Mesothelial cell of epicardium (in vitro differentiated cells): ENCODE data around the gene PEX12. TPM values are rescaled to one million over a fixed set of nuclear protein-coding genes. Genes with fewer than 3 reads are reported as not detected.
"Not testable (repeated sequence)": the region's sequence is repeated elsewhere in the genome, so short reads cannot be mapped to it uniquely, and the experiment has no call there.

Experiments used
- DNase-seq, 2 experiments: peaks; one replicate each; pipeline ENCODE4 v3.0.0; 2021; ENCODE audit warnings: low spot score in 2 of 2; ENCODE audit not compliant: unreplicated experiment in 2 of 2
- H3K27ac Mint-ChIP-seq: 2 replicates; pipeline ENCODE4 v1.8.0; 2021; ENCODE audit warnings: mixed read lengths
- H3K27me3 Mint-ChIP-seq: 2 replicates; pipeline ENCODE4 v1.8.0; 2021; ENCODE audit warnings: low read depth, mixed read lengths
- H3K36me3 Mint-ChIP-seq: 2 replicates; pipeline ENCODE4 v1.8.0; 2021; ENCODE audit warnings: mixed read lengths
- H3K4me1 Mint-ChIP-seq: 2 replicates; pipeline ENCODE4 v1.8.0; 2021; ENCODE audit warnings: mixed read lengths
- H3K4me3 Mint-ChIP-seq: 2 replicates; pipeline ENCODE4 v1.8.0; 2021; ENCODE audit warnings: mild to moderate bottlenecking, moderate library complexity, mixed read lengths
- H3K9me3 Mint-ChIP-seq: 2 replicates; pipeline ENCODE4 v1.8.0; 2021; ENCODE audit warnings: mixed read lengths
- total RNA-seq: library from RNA; stranded (reverse); gene quantifications from 3 replicates; pipeline ENCODE4 v1.2.1, GENCODE V29; 2021
- TF ChIP-seq, protein P1 (sequence below): fragments of 200-600 bp; sonication (generic); IDR thresholded peaks from one replicate; pipeline ENCODE4 v1.5.0; 2021; ENCODE audit warnings: antibody characterized with exemption; ENCODE audit not compliant: unreplicated experiment

PEX12 gene
- total RNA-seq, 1 donor from 2014 or later, result 5.0 TPM

DNA sequence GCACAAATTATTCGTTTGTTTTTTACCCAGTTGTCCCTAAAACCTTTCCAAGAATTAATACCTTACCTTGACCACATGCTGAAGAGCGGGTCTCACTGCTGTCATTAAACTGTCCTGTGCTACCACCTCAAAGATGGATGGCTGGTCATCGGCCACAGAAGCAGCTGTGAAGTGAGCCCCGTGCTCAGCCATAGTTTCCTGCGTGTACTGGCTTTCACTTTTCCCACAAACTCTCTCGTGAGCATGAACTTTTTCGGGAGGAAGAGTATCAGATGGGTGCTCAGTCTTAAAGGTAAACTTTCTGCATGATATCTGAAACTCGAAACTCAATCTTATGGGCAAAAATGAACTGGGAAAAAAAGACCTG lies 558 bp downstream of the PEX12 start:
- H3K4me1 Mint-ChIP-seq, result peaks cover 23% of the 10 kb centered on the region
- TF ChIP-seq, protein P1, sequence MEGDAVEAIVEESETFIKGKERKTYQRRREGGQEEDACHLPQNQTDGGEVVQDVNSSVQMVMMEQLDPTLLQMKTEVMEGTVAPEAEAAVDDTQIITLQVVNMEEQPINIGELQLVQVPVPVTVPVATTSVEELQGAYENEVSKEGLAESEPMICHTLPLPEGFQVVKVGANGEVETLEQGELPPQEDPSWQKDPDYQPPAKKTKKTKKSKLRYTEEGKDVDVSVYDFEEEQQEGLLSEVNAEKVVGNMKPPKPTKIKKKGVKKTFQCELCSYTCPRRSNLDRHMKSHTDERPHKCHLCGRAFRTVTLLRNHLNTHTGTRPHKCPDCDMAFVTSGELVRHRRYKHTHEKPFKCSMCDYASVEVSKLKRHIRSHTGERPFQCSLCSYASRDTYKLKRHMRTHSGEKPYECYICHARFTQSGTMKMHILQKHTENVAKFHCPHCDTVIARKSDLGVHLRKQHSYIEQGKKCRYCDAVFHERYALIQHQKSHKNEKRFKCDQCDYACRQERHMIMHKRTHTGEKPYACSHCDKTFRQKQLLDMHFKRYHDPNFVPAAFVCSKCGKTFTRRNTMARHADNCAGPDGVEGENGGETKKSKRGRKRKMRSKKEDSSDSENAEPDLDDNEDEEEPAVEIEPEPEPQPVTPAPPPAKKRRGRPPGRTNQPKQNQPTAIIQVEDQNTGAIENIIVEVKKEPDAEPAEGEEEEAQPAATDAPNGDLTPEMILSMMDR, result no peak
- peak overlapping the region; percentile 85 for H3K4me3 Mint-ChIP-seq
- no peaks in the 10 kb centered on the region for H3K9me3 Mint-ChIP-seq
- no peak for DNase-seq
- no peaks in the 10 kb centered on the region for H3K36me3 Mint-ChIP-seq
- peaks cover 4% of the 10 kb centered on the region for H3K27me3 Mint-ChIP-seq
- H3K27ac Mint-ChIP-seq, result peak overlapping the region; percentile 92

GRCh38 chr17:35575759-35576158 lies 2.6 kb downstream of the PEX12 start:
- Mint-ChIP-seq H3K27me3 (no peaks in the 10 kb centered on the region), H3K9me3 (no peaks in the 10 kb centered on the region), H3K4me1 (peaks cover 23% of the 10 kb centered on the region), H3K27ac (no peak overlapping the region), H3K36me3 (no peaks in the 10 kb centered on the region), H3K4me3 (no peak overlapping the region)
- no peak for DNase-seq
- TF ChIP-seq, protein P1, result no peak

GRCh38 chr17:35569405-35569804 lies 9.0 kb downstream of the PEX12 start:
- Mint-ChIP-seq H3K36me3 (no peaks in the 10 kb centered on the region), H3K9me3 (no peaks in the 10 kb centered on the region), H3K4me1 (peaks cover 23% of the 10 kb centered on the region), H3K27ac (no peak overlapping the region), H3K4me3 (peak overlapping the region; percentile 90), H3K27me3 (peaks cover 29% of the 10 kb centered on the region)
- no peak for DNase-seq
- TF ChIP-seq, protein P1, result no peak

DNA sequence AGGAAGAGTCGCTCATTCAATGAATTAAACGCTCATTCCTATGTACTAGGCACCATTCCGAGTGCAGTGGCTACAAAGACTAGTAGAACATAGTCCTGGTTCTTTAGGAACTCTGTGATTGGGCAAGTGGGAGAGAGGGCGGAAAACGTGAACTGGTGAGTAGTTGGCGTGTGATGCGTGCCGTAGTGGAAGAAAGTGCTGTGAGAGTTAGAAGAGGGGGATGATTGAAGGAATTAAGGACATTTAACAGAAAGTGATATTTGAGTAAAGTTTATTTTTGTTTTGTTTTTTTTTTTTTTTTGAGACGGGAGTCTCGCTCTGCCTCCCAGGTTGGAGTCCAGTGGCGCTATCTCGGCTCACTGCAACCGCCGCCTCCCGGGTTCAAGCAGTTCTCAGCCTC lies 9.8 kb downstream of the PEX12 start:
- H3K27me3 Mint-ChIP-seq, result peaks cover 38% of the 10 kb centered on the region
- H3K4me1 Mint-ChIP-seq, result peaks cover 23% of the 10 kb centered on the region
- DNase-seq, result no peak
- H3K27ac Mint-ChIP-seq, result peak overlapping the region; percentile 99
- peak overlapping the region; percentile 90 for H3K4me3 Mint-ChIP-seq
- TF ChIP-seq, protein P1, result no peak
- no peaks in the 10 kb centered on the region for H3K36me3 Mint-ChIP-seq
- no peaks in the 10 kb centered on the region for H3K9me3 Mint-ChIP-seq

DNA sequence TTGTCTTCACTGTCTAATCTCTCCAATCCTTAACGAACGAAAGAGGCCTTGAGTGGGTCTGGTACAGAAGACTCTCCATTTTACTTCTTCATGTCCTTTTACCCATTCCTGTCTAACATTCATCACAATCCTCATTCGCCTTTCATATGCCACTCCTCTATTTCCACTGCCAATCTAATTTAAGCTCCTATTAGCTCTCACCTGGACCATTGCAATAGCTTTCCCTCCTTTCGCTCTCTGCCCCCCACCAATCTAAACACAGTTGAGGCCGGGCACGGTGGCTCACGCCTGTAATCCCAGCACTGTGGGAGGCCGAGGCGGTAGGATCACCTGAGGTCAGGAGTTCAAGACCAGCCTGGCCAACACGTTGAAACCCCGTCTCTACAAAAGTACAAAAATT lies 11.4 kb downstream of the PEX12 start:
- no peak overlapping the region for H3K27ac Mint-ChIP-seq
- peak overlapping the region; percentile 90 for H3K4me3 Mint-ChIP-seq
- TF ChIP-seq, protein P1, result no peak
- no peak for DNase-seq
- H3K4me1 Mint-ChIP-seq, result peaks cover 23% of the 10 kb centered on the region
- no peaks in the 10 kb centered on the region for H3K9me3 Mint-ChIP-seq
- H3K27me3 Mint-ChIP-seq, result peaks cover 42% of the 10 kb centered on the region
- H3K36me3 Mint-ChIP-seq, result no peaks in the 10 kb centered on the region

DNA sequence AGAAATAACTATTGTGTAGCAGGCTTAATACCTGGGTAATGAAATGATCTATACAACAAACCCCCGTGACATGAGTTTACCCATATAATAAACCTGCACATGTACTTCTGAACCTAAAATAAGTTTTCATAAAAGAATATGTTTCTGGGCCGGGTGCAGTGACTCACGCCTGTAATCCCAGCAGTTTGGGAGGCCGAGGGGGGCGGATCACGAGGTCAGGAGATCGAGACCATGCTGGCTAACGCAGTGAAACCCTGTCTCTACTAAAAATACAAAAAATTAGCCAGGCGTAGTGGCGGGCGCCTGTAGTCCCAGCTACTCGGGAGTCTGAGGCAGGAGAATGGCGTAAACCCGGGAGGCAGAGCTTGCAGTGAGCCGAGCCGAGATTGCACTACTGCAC lies 15.2 kb downstream of the PEX12 start:
- H3K27ac Mint-ChIP-seq, H3K9me3 Mint-ChIP-seq, H3K4me1 Mint-ChIP-seq, DNase-seq, H3K36me3 Mint-ChIP-seq, H3K4me3 Mint-ChIP-seq: not testable (repeated sequence)
- peaks cover 59% of the 10 kb centered on the region for H3K27me3 Mint-ChIP-seq
